Measurements from ENCODE around the gene FZD1. TPM values are rescaled to one million over a fixed set of nuclear protein-coding genes. Genes with fewer than 3 reads are reported as not detected.

FZD1 gene
- total and polyA plus RNA-seq, 10 of the 15 experiments (the other 5 are each of a cell fraction or from before 2014, with no cell fraction given) = 0.07 to 0.56 (median 0.18) TPM

DNA sequence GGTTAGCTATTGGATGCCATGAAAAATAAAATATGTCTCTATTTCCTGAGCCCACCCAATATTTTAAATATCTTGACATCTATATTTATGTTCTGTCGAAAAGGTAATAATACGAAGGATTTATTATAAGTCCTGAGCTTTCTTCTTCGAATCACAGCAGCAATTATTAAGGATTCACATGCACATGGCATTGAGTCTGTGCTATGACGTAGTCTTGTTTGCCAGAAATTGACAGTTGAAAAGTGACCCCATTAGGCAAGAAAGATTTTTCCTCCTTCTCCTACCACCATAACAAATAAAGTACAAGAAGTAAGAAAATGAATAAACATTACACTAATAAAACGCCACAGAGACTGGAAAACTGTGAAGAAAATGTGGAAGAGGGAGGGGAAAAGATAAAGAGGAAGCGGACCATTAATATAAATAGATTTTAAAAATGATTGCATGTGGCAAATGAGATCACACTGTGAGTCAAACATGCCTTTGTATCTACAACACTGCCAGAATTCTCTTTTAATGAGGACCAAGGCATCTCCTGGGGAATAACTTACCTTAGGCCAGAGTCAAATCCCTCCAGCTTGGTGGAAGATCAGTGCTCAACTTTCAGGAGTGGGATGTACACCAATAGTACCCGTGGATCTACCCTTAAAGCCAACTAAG is 21.6 kb downstream of the FZD1 start:
- TF ChIP-seq, protein P1, sequence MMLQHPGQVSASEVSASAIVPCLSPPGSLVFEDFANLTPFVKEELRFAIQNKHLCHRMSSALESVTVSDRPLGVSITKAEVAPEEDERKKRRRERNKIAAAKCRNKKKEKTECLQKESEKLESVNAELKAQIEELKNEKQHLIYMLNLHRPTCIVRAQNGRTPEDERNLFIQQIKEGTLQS (IDR thresholded peaks at IDR 0.05; ENCODE audit: borderline replicate concordance, extremely low read depth, low read depth, low read length) = no peak
- TF ChIP-seq SMAD1 (IDR thresholded peaks at IDR 0.05; ENCODE audit: low read depth, partially characterized antibody) = no peak
- TF ChIP-seq, protein P2, sequence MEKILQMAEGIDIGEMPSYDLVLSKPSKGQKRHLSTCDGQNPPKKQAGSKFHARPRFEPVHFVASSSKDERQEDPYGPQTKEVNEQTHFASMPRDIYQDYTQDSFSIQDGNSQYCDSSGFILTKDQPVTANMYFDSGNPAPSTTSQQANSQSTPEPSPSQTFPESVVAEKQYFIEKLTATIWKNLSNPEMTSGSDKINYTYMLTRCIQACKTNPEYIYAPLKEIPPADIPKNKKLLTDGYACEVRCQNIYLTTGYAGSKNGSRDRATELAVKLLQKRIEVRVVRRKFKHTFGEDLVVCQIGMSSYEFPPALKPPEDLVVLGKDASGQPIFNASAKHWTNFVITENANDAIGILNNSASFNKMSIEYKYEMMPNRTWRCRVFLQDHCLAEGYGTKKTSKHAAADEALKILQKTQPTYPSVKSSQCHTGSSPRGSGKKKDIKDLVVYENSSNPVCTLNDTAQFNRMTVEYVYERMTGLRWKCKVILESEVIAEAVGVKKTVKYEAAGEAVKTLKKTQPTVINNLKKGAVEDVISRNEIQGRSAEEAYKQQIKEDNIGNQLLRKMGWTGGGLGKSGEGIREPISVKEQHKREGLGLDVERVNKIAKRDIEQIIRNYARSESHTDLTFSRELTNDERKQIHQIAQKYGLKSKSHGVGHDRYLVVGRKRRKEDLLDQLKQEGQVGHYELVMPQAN (conservative IDR thresholded peaks at IDR 0.05) = no peak
- TF ChIP-seq, protein P3, sequence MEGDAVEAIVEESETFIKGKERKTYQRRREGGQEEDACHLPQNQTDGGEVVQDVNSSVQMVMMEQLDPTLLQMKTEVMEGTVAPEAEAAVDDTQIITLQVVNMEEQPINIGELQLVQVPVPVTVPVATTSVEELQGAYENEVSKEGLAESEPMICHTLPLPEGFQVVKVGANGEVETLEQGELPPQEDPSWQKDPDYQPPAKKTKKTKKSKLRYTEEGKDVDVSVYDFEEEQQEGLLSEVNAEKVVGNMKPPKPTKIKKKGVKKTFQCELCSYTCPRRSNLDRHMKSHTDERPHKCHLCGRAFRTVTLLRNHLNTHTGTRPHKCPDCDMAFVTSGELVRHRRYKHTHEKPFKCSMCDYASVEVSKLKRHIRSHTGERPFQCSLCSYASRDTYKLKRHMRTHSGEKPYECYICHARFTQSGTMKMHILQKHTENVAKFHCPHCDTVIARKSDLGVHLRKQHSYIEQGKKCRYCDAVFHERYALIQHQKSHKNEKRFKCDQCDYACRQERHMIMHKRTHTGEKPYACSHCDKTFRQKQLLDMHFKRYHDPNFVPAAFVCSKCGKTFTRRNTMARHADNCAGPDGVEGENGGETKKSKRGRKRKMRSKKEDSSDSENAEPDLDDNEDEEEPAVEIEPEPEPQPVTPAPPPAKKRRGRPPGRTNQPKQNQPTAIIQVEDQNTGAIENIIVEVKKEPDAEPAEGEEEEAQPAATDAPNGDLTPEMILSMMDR (IDR thresholded peaks at IDR 0.05 in 2 of 3, conservative IDR thresholded peaks at IDR 0.05 in 1 of 3; ENCODE audit: control insufficient read depth in 2 of 3, extremely low read depth in 1 of 3, insufficient read depth in 1 of 3, low read depth in 3 of 3, low read length in 3 of 3) = no peak
- TF ChIP-seq KLF5 (IDR thresholded peaks at IDR 0.05; ENCODE audit: partially characterized antibody) = no peak
- TF ChIP-seq, protein P4, sequence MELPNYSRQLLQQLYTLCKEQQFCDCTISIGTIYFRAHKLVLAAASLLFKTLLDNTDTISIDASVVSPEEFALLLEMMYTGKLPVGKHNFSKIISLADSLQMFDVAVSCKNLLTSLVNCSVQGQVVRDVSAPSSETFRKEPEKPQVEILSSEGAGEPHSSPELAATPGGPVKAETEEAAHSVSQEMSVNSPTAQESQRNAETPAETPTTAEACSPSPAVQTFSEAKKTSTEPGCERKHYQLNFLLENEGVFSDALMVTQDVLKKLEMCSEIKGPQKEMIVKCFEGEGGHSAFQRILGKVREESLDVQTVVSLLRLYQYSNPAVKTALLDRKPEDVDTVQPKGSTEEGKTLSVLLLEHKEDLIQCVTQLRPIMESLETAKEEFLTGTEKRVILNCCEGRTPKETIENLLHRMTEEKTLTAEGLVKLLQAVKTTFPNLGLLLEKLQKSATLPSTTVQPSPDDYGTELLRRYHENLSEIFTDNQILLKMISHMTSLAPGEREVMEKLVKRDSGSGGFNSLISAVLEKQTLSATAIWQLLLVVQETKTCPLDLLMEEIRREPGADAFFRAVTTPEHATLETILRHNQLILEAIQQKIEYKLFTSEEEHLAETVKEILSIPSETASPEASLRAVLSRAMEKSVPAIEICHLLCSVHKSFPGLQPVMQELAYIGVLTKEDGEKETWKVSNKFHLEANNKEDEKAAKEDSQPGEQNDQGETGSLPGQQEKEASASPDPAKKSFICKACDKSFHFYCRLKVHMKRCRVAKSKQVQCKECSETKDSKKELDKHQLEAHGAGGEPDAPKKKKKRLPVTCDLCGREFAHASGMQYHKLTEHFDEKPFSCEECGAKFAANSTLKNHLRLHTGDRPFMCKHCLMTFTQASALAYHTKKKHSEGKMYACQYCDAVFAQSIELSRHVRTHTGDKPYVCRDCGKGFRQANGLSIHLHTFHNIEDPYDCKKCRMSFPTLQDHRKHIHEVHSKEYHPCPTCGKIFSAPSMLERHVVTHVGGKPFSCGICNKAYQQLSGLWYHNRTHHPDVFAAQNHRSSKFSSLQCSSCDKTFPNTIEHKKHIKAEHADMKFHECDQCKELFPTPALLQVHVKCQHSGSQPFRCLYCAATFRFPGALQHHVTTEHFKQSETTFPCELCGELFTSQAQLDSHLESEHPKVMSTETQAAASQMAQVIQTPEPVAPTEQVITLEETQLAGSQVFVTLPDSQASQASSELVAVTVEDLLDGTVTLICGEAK (IDR thresholded peaks at IDR 0.05; ENCODE audit: borderline replicate concordance) = no peak
- no peak for TF ChIP-seq KDM1A (IDR thresholded peaks at IDR 0.05; ENCODE audit: borderline replicate concordance)
- no peak for TF ChIP-seq HDGF (IDR thresholded peaks at IDR 0.05)
- TF ChIP-seq TAF1 (IDR thresholded peaks at IDR 0.05; ENCODE audit: borderline replicate concordance, low read depth, low read length) = no peak
- no peak for TF ChIP-seq NFIC (IDR thresholded peaks at IDR 0.05; ENCODE audit: low read depth, low read length)
- TF ChIP-seq SRF (IDR thresholded peaks at IDR 0.05; ENCODE audit: low read depth in 2 of 2, low read length in 2 of 2) = no peak
- TF ChIP-seq ATF7 (IDR thresholded peaks at IDR 0.05; ENCODE audit: low read depth) = no peak
- FAIRE-seq = no peak

More for the DNA sequence above, 21.6 kb downstream of the FZD1 start:
- Histone ChIP-seq H3K4me1 (ENCODE audit: control insufficient read depth, insufficient read depth, low read length) (no peaks in the 10 kb centered on the region), H3K9me3 (replicated peaks; ENCODE audit: control insufficient read depth, insufficient read depth, low read length) (no peaks in the 10 kb centered on the region), H4K20me1 (ENCODE audit: control insufficient read depth, insufficient read depth) (no peaks in the 10 kb centered on the region), H3K79me2 (ENCODE audit: control insufficient read depth, insufficient read depth, low read length) (no peaks in the 10 kb centered on the region), H2AFZ (ENCODE audit: control insufficient read depth, low read depth, low read length) (no peak overlapping the region), H3K9ac (ENCODE audit: control insufficient read depth, insufficient read depth, low read length) (no peak overlapping the region), H3K27me3 (replicated peaks in 1 of 2; ENCODE audit: control insufficient read depth in 2 of 2, insufficient read depth in 2 of 2, low read length in 1 of 2) (no peaks in the 10 kb centered on the region; a peak in 1 of 4 replicates), H3K36me3 (ENCODE audit: control insufficient read depth in 2 of 2, insufficient read depth in 2 of 2, low read length in 1 of 2) (no peaks in the 10 kb centered on the region), H3K4me2 (ENCODE audit: control insufficient read depth, insufficient read depth) (no peak overlapping the region), H3K4me3 (no peak overlapping the region), H3K27ac (ENCODE audit: control insufficient read depth, insufficient read depth) (no peak overlapping the region)
- ATAC-seq (no peak), DNase-seq (ENCODE audit: low read depth, low spot score) (no peak)
- POLR2A ChIA-PET = no interaction called here
- RAD21 ChIA-PET (ENCODE audit: unreplicated experiment) = no interaction called here
- CTCF ChIA-PET = no interaction called here
- SMC1A ChIA-PET (ENCODE audit: uncharacterized antibody, unreplicated experiment) = no interaction called here
- WGBS (ENCODE audit: insufficient coverage, insufficient replicate concordance, low lambda C conversion rate, missing lambda C conversion rate) = 31% methylated on average over 7 of the region's 7 CpGs
- in situ Hi-C loops (cut with MboI) = no loop called here
- BruUV-seq (replicated peaks) = no TSS peak
- intact Hi-C loops (cut with micrococcal nuclease; ENCODE audit: unreplicated experiment) = no loop called here
